Loucy (cell line): Measurements from ENCODE around the gene HADHA.

Source experiments
- H2AFZ ChIP-seq: fragments of 200-600 bp; sonication (generic); 2 replicates; pipeline ENCODE4 v1.6.0; 2016; ENCODE audit warnings: antibody characterized with exemption, mild to moderate bottlenecking, low read length, moderate library complexity
- H3F3A ChIP-seq: fragments of 200-600 bp; 2 replicates; pipeline ENCODE4 v1.6.0; 2016; ENCODE audit warnings: antibody characterized with exemption, low read depth, mild to moderate bottlenecking
- H3K27me3 ChIP-seq: fragments of 200-600 bp; sonication (generic); 2 replicates; pipeline ENCODE4 v1.6.1; 2014; ENCODE audit warnings: low read length, mild to moderate bottlenecking; ENCODE audit not compliant: insufficient read depth, poor library complexity, severe bottlenecking
- H3K36me3 ChIP-seq: fragments of 200-600 bp; sonication (generic); 2 replicates; pipeline ENCODE4 v1.6.1; 2016; ENCODE audit warnings: low read length; ENCODE audit not compliant: insufficient read depth
- H3K4me1 ChIP-seq: fragments of 200-600 bp; sonication (generic); 2 replicates; pipeline ENCODE4 v1.5.1; 2014; ENCODE audit warnings: low read length, mild to moderate bottlenecking; ENCODE audit not compliant: insufficient read depth, poor library complexity, severe bottlenecking
- H3K4me2 ChIP-seq: fragments of 200-600 bp; sonication (generic); 2 replicates; pipeline ENCODE4 v1.6.0; 2014; ENCODE audit warnings: antibody characterized with exemption, low read length, low read depth, mild to moderate bottlenecking; ENCODE audit not compliant: poor library complexity, severe bottlenecking
- H3K4me3 ChIP-seq: fragments of 200-600 bp; sonication (generic); 2 replicates; pipeline ENCODE4 v1.5.1; 2014; ENCODE audit warnings: low read length, mild to moderate bottlenecking, mixed read lengths; ENCODE audit not compliant: poor library complexity, severe bottlenecking
- H3K79me2 ChIP-seq: fragments of 200-600 bp; sonication (generic); 2 replicates; pipeline ENCODE4 v1.6.1; 2014; ENCODE audit warnings: low read length; ENCODE audit not compliant: insufficient read depth
- H3K9ac ChIP-seq: fragments of 200-600 bp; sonication (generic); 2 replicates; pipeline ENCODE4 v1.6.0; 2014; ENCODE audit warnings: mild to moderate bottlenecking, low read depth, low read length, moderate library complexity; ENCODE audit not compliant: poor library complexity, severe bottlenecking
- H3K9me2 ChIP-seq: fragments of 200-600 bp; sonication (generic); replicated peaks from 2 replicates; pipeline ENCODE4 v1.6.1; 2016; ENCODE audit warnings: low read depth, low read length, mixed read lengths
- H3K9me3 ChIP-seq: fragments of 200-600 bp; sonication (generic); 2 replicates; pipeline ENCODE4 v1.6.1; 2014; ENCODE audit warnings: mild to moderate bottlenecking, antibody characterized with exemption, low read length, low read depth; ENCODE audit not compliant: insufficient read depth
- H4K20me1 ChIP-seq: fragments of 200-600 bp; sonication (generic); 2 replicates; pipeline ENCODE4 v1.6.0; 2014; ENCODE audit warnings: antibody characterized with exemption, low read length, mild to moderate bottlenecking; ENCODE audit not compliant: insufficient read depth, poor library complexity, severe bottlenecking
- CTCF ChIP-seq: fragments of 200-600 bp; sonication (generic); conservative IDR thresholded peaks from 2 replicates; pipeline ENCODE4 v1.5.1; 2014; ENCODE audit warnings: mild to moderate bottlenecking, antibody characterized with exemption, low read length
- EZH2phosphoT487 ChIP-seq: fragments of 200-600 bp; IDR thresholded peaks from 2 replicates; pipeline ENCODE4 v1.6.1; 2018; ENCODE audit warnings: antibody characterized with exemption, mild to moderate bottlenecking, moderate library complexity, borderline replicate concordance

HADHA gene

GRCh38 chr2:26144953-26145680 is 99.3 kb downstream of the HADHA start:
- peaks cover 14% of the 10 kb centered on the region for H3K4me1 ChIP-seq
- H3K36me3 ChIP-seq = no peaks in the 10 kb centered on the region
- TF ChIP-seq EZH2phosphoT487 = no peak
- TF ChIP-seq CTCF = peak; percentile 93
- no peaks in the 10 kb centered on the region for H4K20me1 ChIP-seq
- no peaks in the 10 kb centered on the region for H3K79me2 ChIP-seq
- H3K9ac ChIP-seq = no peak overlapping the region
- H3F3A ChIP-seq = no peaks in the 10 kb centered on the region
- no peak overlapping the region for H3K4me2 ChIP-seq
- no peaks in the 10 kb centered on the region for H3K9me2 ChIP-seq
- no peak overlapping the region for H3K4me3 ChIP-seq
- H3K9me3 ChIP-seq = no peaks in the 10 kb centered on the region
- H2AFZ ChIP-seq = no peak overlapping the region
- no peaks in the 10 kb centered on the region for H3K27me3 ChIP-seq

- Histone ChIP-seq H3K4me3 (no peak overlapping the region), H3K27me3 (no peaks in the 10 kb centered on the region), H3F3A (no peaks in the 10 kb centered on the region), H3K36me3 (no peaks in the 10 kb centered on the region), H4K20me1 (no peaks in the 10 kb centered on the region), H2AFZ (no peak overlapping the region), H3K4me1 (peaks cover 14% of the 10 kb centered on the region), H3K9me2 (no peaks in the 10 kb centered on the region), H3K79me2 (no peaks in the 10 kb centered on the region), H3K4me2 (peak overlapping the region; percentile 49), H3K9ac (no peak overlapping the region), H3K9me3 (no peaks in the 10 kb centered on the region)
- TF ChIP-seq CTCF = no peak
These were observed 100.4 kb downstream of the HADHA start for GRCh38 chr2:26144031-26144430.

- no peak overlapping the region for H3K9ac ChIP-seq
These were observed 103.2 kb downstream of the HADHA start for GRCh38 chr2:26141145-26141769.

More at GRCh38 chr2:26141145-26141769, 103.2 kb downstream of the HADHA start:
- Histone ChIP-seq H3K4me2 (no peak overlapping the region), H4K20me1 (no peaks in the 10 kb centered on the region), H3K79me2 (no peaks in the 10 kb centered on the region), H3K9me3 (no peaks in the 10 kb centered on the region), H3K4me3 (no peak overlapping the region), H3K36me3 (peaks cover 8% of the 10 kb centered on the region; the same call in 1 of the 2 replicates), H3F3A (no peaks in the 10 kb centered on the region), H2AFZ (no peak overlapping the region), H3K4me1 (peaks cover 14% of the 10 kb centered on the region), H3K9me2 (no peaks in the 10 kb centered on the region), H3K27me3 (no peaks in the 10 kb centered on the region)
- TF ChIP-seq EZH2phosphoT487 (no peak), CTCF (no peak)
